GM21825 (cell line): ENCODE results near the gene CKLF.
"Not testable (repeated sequence)": the region's sequence is repeated elsewhere in the genome, so short reads cannot be mapped to it uniquely, and the experiment has no call there.

Source experiments
- ATAC-seq: cut with Tn5 transposase; IDR thresholded peaks from one replicate; pipeline ENCODE4 v1.9.1; 2021; ENCODE audit warnings: mild to moderate bottlenecking, moderate library complexity; ENCODE audit not compliant: unreplicated experiment

Gene CKLF

GRCh38 chr16:66566051-66566901, 13.9 kb downstream of the CKLF start, which contains the start of gene CMTM1:
Gene CMTM1, plus strand, starts transcription at chr16:66566439. Its CDS starts 75 bp downstream, at chr16:66566514.
- no peak for ATAC-seq

GRCh38 chr16:66567270-66567669, 14.9 kb downstream of the CKLF start:
- not testable (repeated sequence) for ATAC-seq

GRCh38 chr16:66568355-66568754, 16.0 kb downstream of the CKLF start:
- ATAC-seq, result no peak

GRCh38 chr16:66569131-66569530, 16.8 kb downstream of the CKLF start:
- no peak for ATAC-seq

GRCh38 chr16:66569827-66570405, 17.5 kb downstream of the CKLF start:
- no peak for ATAC-seq

- no peak for ATAC-seq
These were observed 20.0 kb downstream of the CKLF start for GRCh38 chr16:66572356-66572755.

- ATAC-seq, result no peak
These were observed 21.7 kb downstream of the CKLF start for GRCh38 chr16:66574081-66574480.

- ATAC-seq, result no peak
These were observed 22.2 kb downstream of the CKLF start for GRCh38 chr16:66574531-66574930.

GRCh38 chr16:66575060-66575459, 22.7 kb downstream of the CKLF start:
- ATAC-seq, result no peak

GRCh38 chr16:66576296-66576695, 23.9 kb downstream of the CKLF start:
- ATAC-seq, result no peak

GRCh38 chr16:66578651-66579531, 26.5 kb downstream of the CKLF start, which contains the start of gene CMTM2:
Gene CMTM2, plus strand, starts transcription at chr16:66579463. Its CDS starts 145 bp downstream, at chr16:66579608.
- ATAC-seq, result no peak

- no peak for ATAC-seq
These were observed 28.3 kb downstream of the CKLF start for GRCh38 chr16:66580605-66581209.

GRCh38 chr16:66581246-66581952, 29.0 kb downstream of the CKLF start:
- no peak for ATAC-seq

- ATAC-seq, result no peak
These were observed 33.3 kb downstream of the CKLF start for GRCh38 chr16:66585481-66586239.

GRCh38 chr16:66587881-66588600, 35.7 kb downstream of the CKLF start:
- ATAC-seq, result no peak

- no peak for ATAC-seq
These were observed 36.8 kb downstream of the CKLF start for GRCh38 chr16:66588981-66589713.

- ATAC-seq, result no peak
These were observed 37.9 kb downstream of the CKLF start for GRCh38 chr16:66590322-66590721.

- no peak for ATAC-seq
These were observed 38.6 kb downstream of the CKLF start for GRCh38 chr16:66591018-66591417.
